H9 (cell line): ENCODE data around the gene RAB11FIP4. TPM values are rescaled to one million over a fixed set of nuclear protein-coding genes. Genes with fewer than 3 reads are reported as not detected.
A peak's percentile ranks its signal among the peaks of the same experiment; 100 is the strongest.

Experiments
- DNase-seq: peaks from one replicate; pipeline ENCODE4 v3.0.0-alpha.2; 2017
- H2AFZ ChIP-seq: one replicate; pipeline ENCODE4 v1.6.1; 2013; ENCODE audit warnings: mild to moderate bottlenecking, low read length, control low read depth, moderate library complexity
- H2AK5ac ChIP-seq: 2 replicates; pipeline ENCODE4 v1.6.1; 2013; ENCODE audit warnings: low read length, control low read depth, mixed read lengths; ENCODE audit not compliant: insufficient read length
- H2BK120ac ChIP-seq: one replicate; pipeline ENCODE4 v1.6.1; 2013; ENCODE audit warnings: low read depth, mild to moderate bottlenecking, low read length, control low read depth, inconsistent platforms; ENCODE audit not compliant: poor library complexity, severe bottlenecking
- H2BK12ac ChIP-seq: 2 replicates; pipeline ENCODE4 v1.6.1; 2013; ENCODE audit warnings: low read length, control low read depth, mixed read lengths, low read depth; ENCODE audit not compliant: insufficient read length
- H2BK15ac ChIP-seq: 2 replicates; pipeline ENCODE4 v1.6.1; 2013; ENCODE audit warnings: low read depth, low read length, control low read depth
- H2BK20ac ChIP-seq: one replicate; pipeline ENCODE4 v1.6.1; 2013; ENCODE audit warnings: low read depth, mild to moderate bottlenecking, low read length, control low read depth, inconsistent platforms; ENCODE audit not compliant: poor library complexity, severe bottlenecking
- H2BK5ac ChIP-seq: 2 replicates; pipeline ENCODE4 v1.6.1; 2013; ENCODE audit warnings: low read length, control low read depth, mixed read lengths; ENCODE audit not compliant: insufficient read length
- H3K14ac ChIP-seq: 2 replicates; pipeline ENCODE4 v1.6.1; 2013; ENCODE audit warnings: low read length, control low read depth; ENCODE audit not compliant: insufficient read depth
- H3K18ac ChIP-seq: 2 replicates; pipeline ENCODE4 v1.6.1; 2013; ENCODE audit warnings: low read depth, mild to moderate bottlenecking, mixed read lengths, low read length, control low read depth; ENCODE audit not compliant: insufficient read length
- H3K23ac ChIP-seq: 2 replicates; pipeline ENCODE4 v1.6.1; 2013; ENCODE audit warnings: low read length, control low read depth, mixed read lengths, low read depth; ENCODE audit not compliant: insufficient read length
- H3K23me2 ChIP-seq: 2 replicates; pipeline ENCODE4 v1.6.1; 2013; ENCODE audit warnings: low read depth, mild to moderate bottlenecking, mixed read lengths, low read length, control low read depth; ENCODE audit not compliant: insufficient read length, poor library complexity, severe bottlenecking
- H3K27ac ChIP-seq: 2 replicates; pipeline ENCODE4 v1.5.1; 2013; ENCODE audit warnings: low read length, control low read depth, mixed read lengths, low read depth; ENCODE audit not compliant: insufficient read length
- H3K27me3 ChIP-seq: 2 replicates; pipeline ENCODE4 v1.6.1; 2013; ENCODE audit warnings: low read length, control low read depth, inconsistent platforms; ENCODE audit not compliant: insufficient read depth
- H3K4ac ChIP-seq: 2 replicates; pipeline ENCODE4 v1.6.1; 2013; ENCODE audit warnings: low read depth, mild to moderate bottlenecking, control low read depth, inconsistent platforms, low read length, moderate library complexity
- H3K4me1 ChIP-seq: 2 replicates; pipeline ENCODE4 v1.6.1; 2013; ENCODE audit warnings: low read length, control low read depth, inconsistent platforms; ENCODE audit not compliant: insufficient read depth
- H3K4me2 ChIP-seq: 2 replicates; pipeline ENCODE4 v1.6.1; 2013; ENCODE audit warnings: low read length, control low read depth, mixed read lengths; ENCODE audit not compliant: insufficient read length, insufficient read depth
- H3K56ac ChIP-seq: 2 replicates; pipeline ENCODE4 v1.6.1; 2013; ENCODE audit warnings: low read depth, mild to moderate bottlenecking, mixed read lengths, low read length, control low read depth; ENCODE audit not compliant: insufficient read length
- H3K79me1 ChIP-seq: 2 replicates; pipeline ENCODE4 v1.6.1; 2013; ENCODE audit warnings: low read depth, mild to moderate bottlenecking, moderate library complexity, low read length, control low read depth, inconsistent platforms; ENCODE audit not compliant: insufficient read depth, poor library complexity, severe bottlenecking
- H3K79me2 ChIP-seq: 2 replicates; pipeline ENCODE4 v1.6.1; 2013; ENCODE audit warnings: low read length, control low read depth, inconsistent platforms; ENCODE audit not compliant: insufficient read depth
- H3K9ac ChIP-seq: 2 replicates; pipeline ENCODE4 v1.6.1; 2013; ENCODE audit warnings: low read length, control low read depth, mixed read lengths; ENCODE audit not compliant: insufficient read length; ENCODE audit errors: extremely low read depth
- H3K9me3 ChIP-seq: one replicate; pipeline ENCODE4 v1.6.1; 2013; ENCODE audit warnings: low read depth, low read length, inconsistent platforms; ENCODE audit not compliant: control insufficient read depth
- H3T11ph ChIP-seq: one replicate; pipeline ENCODE4 v1.6.1; 2013; ENCODE audit warnings: mild to moderate bottlenecking, low read length, control low read depth, inconsistent platforms
- H4K20me1 ChIP-seq: one replicate; pipeline ENCODE4 v1.6.1; 2013; ENCODE audit not compliant: control insufficient read depth, insufficient read length, insufficient read depth
- H4K5ac ChIP-seq: 2 replicates; pipeline ENCODE4 v1.6.1; 2013; ENCODE audit warnings: low read depth, mild to moderate bottlenecking, mixed read lengths, low read length, control low read depth; ENCODE audit not compliant: insufficient read length
- H4K8ac ChIP-seq: replicated peaks from 2 replicates; pipeline ENCODE4 v1.6.1; 2013; ENCODE audit warnings: low read length, control low read depth, mixed read lengths, low read depth; ENCODE audit not compliant: insufficient read length
- H4K91ac ChIP-seq: 2 replicates; pipeline ENCODE4 v1.6.1; 2013; ENCODE audit warnings: low read depth, mild to moderate bottlenecking, moderate library complexity, mixed read lengths, low read length, control low read depth; ENCODE audit not compliant: insufficient read length
- H3K27ac Mint-ChIP-seq, 3 experiments: 2 replicates in 2 of 3; 3 replicates in 1 of 3; pipeline ENCODE4 v1.8.0; 2020 to 2021; ENCODE audit warnings: mixed read lengths in 3 of 3, mild to moderate bottlenecking in 1 of 3, moderate library complexity in 1 of 3
- H3K27me3 Mint-ChIP-seq: 2 replicates; pipeline ENCODE4 v1.8.0; 2021; ENCODE audit warnings: low read depth, mild to moderate bottlenecking, moderate library complexity, mixed read lengths
- H3K36me3 Mint-ChIP-seq, 3 experiments: 2 replicates in 2 of 3; 3 replicates in 1 of 3; pipeline ENCODE4 v1.8.0; 2020 to 2021; ENCODE audit warnings: low read depth in 3 of 3, mixed read lengths in 3 of 3; ENCODE audit not compliant: insufficient read depth in 1 of 3
- H3K4me1 Mint-ChIP-seq, 2 experiments: 2 replicates each; pipeline ENCODE4 v1.8.0; 2020; ENCODE audit warnings: mixed read lengths in 2 of 2
- H3K4me3 Mint-ChIP-seq, 2 experiments: 2 replicates in 1 of 2; 3 replicates in 1 of 2; pipeline ENCODE4 v1.8.0; 2020 to 2021; ENCODE audit warnings: mild to moderate bottlenecking in 2 of 2, mixed read lengths in 2 of 2, moderate library complexity in 1 of 2
- H3K9me3 Mint-ChIP-seq, 2 experiments: 2 replicates in 1 of 2; 3 replicates in 1 of 2; pipeline ENCODE4 v1.8.0; 2020; ENCODE audit warnings: mild to moderate bottlenecking in 2 of 2, mixed read lengths in 2 of 2, moderate library complexity in 1 of 2
- CTCF ChIP-seq: fragments of 200-600 bp; sonication (generic); conservative IDR thresholded peaks from 3 replicates; pipeline ENCODE4 v1.8.0; 2021; ENCODE audit warnings: antibody characterized with exemption, mild to moderate bottlenecking
- WGBS: extraction: QIAGEN DNeasy Blood & Tissue Kit; methylation state at CpG from one replicate; pipeline ENCODE4 v1.1.7; 2013; ENCODE audit warnings: missing lambda C conversion rate, low lambda C conversion rate, mixed read lengths; ENCODE audit not compliant: insufficient read length; ENCODE audit errors: extremely low coverage; 5-methylcytosine and 5-hydroxymethylcytosine counted together
- total RNA-seq: library from RNA; stranded (reverse); gene quantifications from 2 replicates; pipeline ENCODE4 v1.2.1, GENCODE V29; 2021

Gene RAB11FIP4
- total RNA-seq, 1 experiment from 2014 or later, result 25.7 TPM

- H2BK120ac ChIP-seq, result no peak overlapping the region
- no peak overlapping the region for H2BK15ac ChIP-seq
- H3K79me2 ChIP-seq, result no peaks in the 10 kb centered on the region
- H3K56ac ChIP-seq, result no peak overlapping the region
- no peak overlapping the region for H3K4ac ChIP-seq
- peak overlapping the region; percentile 71 for H3K9ac ChIP-seq
- H3K9me3 ChIP-seq, result no peaks in the 10 kb centered on the region
- Mint-ChIP-seq H3K4me3 (peak overlapping the region; percentile 81 to 92), H3K9me3 (no peaks in the 10 kb centered on the region; a peak in 2 of 5 replicates), H3K27ac (peak overlapping the region in 2 of 3 experiments; percentile 74 to 90; a peak in 3 of 7 replicates), H3K27me3 (peaks cover 38% of the 10 kb centered on the region), H3K4me1 (peaks cover 2 to 10% of the 10 kb centered on the region in 2 experiments; a peak in 1 of 4 replicates), H3K36me3 (peaks cover 0 to 2% (median 0%) of the 10 kb centered on the region in 3 experiments; a peak in 2 of 7 replicates)
- H2AK5ac ChIP-seq, result no peak overlapping the region
- peak overlapping the region; percentile 84 for H3K4me2 ChIP-seq
- H2BK20ac ChIP-seq, result no peak overlapping the region
- H2BK12ac ChIP-seq, result no peak overlapping the region
- no peak overlapping the region for H4K91ac ChIP-seq
- H3K18ac ChIP-seq, result no peak overlapping the region
- H4K5ac ChIP-seq, result no peak overlapping the region
- no CpG with 5 or more reads among the region's 5 CpGs for WGBS
- DNase-seq, result no peak
- H2AFZ ChIP-seq, result no peak overlapping the region
- H3K23me2 ChIP-seq, result peaks cover 7% of the 10 kb centered on the region
- no peaks in the 10 kb centered on the region for H4K20me1 ChIP-seq
- no peak overlapping the region for H3K27ac ChIP-seq
- H3K14ac ChIP-seq, result no peak overlapping the region
- H3K4me1 ChIP-seq, result 0 out of 2 replicates have a peak, but pooled peaks cover 2% of the 10 kb centered on the region
- no peaks in the 10 kb centered on the region for H3K79me1 ChIP-seq
- TF ChIP-seq CTCF, result no peak
- no peak overlapping the region for H2BK5ac ChIP-seq
- no peak overlapping the region for H3K23ac ChIP-seq
- no peaks in the 10 kb centered on the region for H3K27me3 ChIP-seq
- no peak overlapping the region for H3T11ph ChIP-seq
- no peak overlapping the region for H4K8ac ChIP-seq
Observed at GRCh38 chr17:31548709-31549108, 157.2 kb downstream of the RAB11FIP4 start.
